ENCODE data around the gene PWWP2A. TPM values are rescaled to one million over a fixed set of nuclear protein-coding genes. Genes with fewer than 3 reads are reported as not detected.

The PWWP2A gene
- total RNA-seq, 4 donors from 2014 or later, result 12.9 to 46.3 (median 28.1) TPM

GRCh38 chr5:160044391-160044804 is 74.9 kb downstream of the PWWP2A start:
- H3K4me3 ChIP-seq, result no peak overlapping the region
- no peaks in the 10 kb centered on the region for H3K9me3 ChIP-seq
- DNase-seq, result no peak
- H3K4me1 ChIP-seq, result no peaks in the 10 kb centered on the region
- intact Hi-C loops (cut with DNase I; ENCODE audit: low total_unique reads), result no loop called here
- TF ChIP-seq CTCF (IDR thresholded peaks at IDR 0.05), result no peak
- no peak overlapping the region for H3K27ac ChIP-seq
- H3K36me3 ChIP-seq, result no peaks in the 10 kb centered on the region
- no peaks in the 10 kb centered on the region for H3K27me3 ChIP-seq

- no peak for TF ChIP-seq CTCF (IDR thresholded peaks at IDR 0.05)
- TF ChIP-seq POLR2A (IDR thresholded peaks at IDR 0.05), result no peak
- Histone ChIP-seq H3K36me3 (no peaks in the 10 kb centered on the region), H3K4me3 (no peak overlapping the region), H3K27me3 (no peaks in the 10 kb centered on the region), H3K27ac (no peak overlapping the region), H3K9me3 (no peaks in the 10 kb centered on the region), H3K4me1 (no peaks in the 10 kb centered on the region)
- intact Hi-C loops (cut with DNase I; ENCODE audit: low total_unique reads), result no loop called here
- DNase-seq, result no peak
Observed at GRCh38 chr5:160042671-160043070, 76.6 kb downstream of the PWWP2A start.

Other genes starting within 250 kb of the PWWP2A start
- 1 to 10 TPM in 2 of 4 donors, under 1 TPM in 1, not detected in 1; under 0.01 to 5.2 (median 1.2) TPM for gene ADRA1B, start 203.0 kb downstream of the PWWP2A start, total RNA-seq
- gene TTC1, start 110.3 kb downstream of the PWWP2A start, total RNA-seq, result 10 to 100 TPM in 3 of 4 donors, 1 to 10 TPM in 1; 9.7 to 43.5 (median 41.1) TPM
- gene FABP6, start 110.1 kb upstream of the PWWP2A start, total RNA-seq, result under 1 TPM in 2 of 4 donors, not detected in 2; 0.59 to 0.76 TPM
- 1 to 10 TPM in 2 of 4 donors, under 1 TPM in 1, not detected in 1; under 0.01 to 5.8 (median 2.6) TPM for gene CCNJL, start 193.1 kb upstream of the PWWP2A start, total RNA-seq